ENCODE measurements around the gene MRPL48.
A peak's percentile ranks its signal among the peaks of the same experiment; 100 is the strongest.

The MRPL48 gene

DNA sequence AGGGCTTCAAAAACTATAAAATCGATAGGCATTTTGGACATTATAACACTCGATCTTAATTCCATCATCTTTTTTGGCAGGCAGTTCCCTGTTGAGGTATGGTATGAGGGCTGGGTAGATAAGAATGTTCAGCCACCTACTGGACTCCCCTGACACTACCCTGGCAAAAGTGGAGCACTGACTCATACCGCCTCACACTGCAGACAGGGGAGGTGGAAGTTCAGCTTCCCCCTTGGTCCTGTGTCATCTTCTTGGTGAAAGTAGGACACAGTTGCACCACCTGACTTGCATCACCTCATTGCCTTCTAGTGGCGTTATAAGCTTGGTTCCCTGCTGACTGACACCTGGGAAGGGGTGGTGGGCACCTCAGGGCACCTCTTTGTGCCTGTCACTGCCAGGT, 119.5 kb downstream of the MRPL48 start:
- in situ Hi-C loops (cut with HindIII; ENCODE audit: low pct_ligation_motif_present, low sequenced_read_pairs) = no loop called here
- Histone ChIP-seq H3K4me3 (ENCODE audit: low read depth, low read length) (no peak overlapping the region), H3K27me3 (replicated peaks) (no peaks in the 10 kb centered on the region), H3K27ac (no peak overlapping the region), H3K36me3 (replicated peaks) (no peaks in the 10 kb centered on the region)
- TF ChIP-seq CTCF (IDR thresholded peaks at IDR 0.05; ENCODE audit: low read depth, low read length, missing control alignments) = no peak
- DNase-seq = peak; percentile 15

- Histone ChIP-seq H3K27ac (no peak overlapping the region), H3K4me3 (ENCODE audit: low read depth, low read length) (no peak overlapping the region), H3K27me3 (replicated peaks) (no peaks in the 10 kb centered on the region), H3K36me3 (replicated peaks) (peaks cover 3% of the 10 kb centered on the region)
- no peak for TF ChIP-seq CTCF (IDR thresholded peaks at IDR 0.05; ENCODE audit: low read depth, low read length, missing control alignments)
- in situ Hi-C loops (cut with HindIII; ENCODE audit: low pct_ligation_motif_present, low sequenced_read_pairs) = no loop called here
- no peak for DNase-seq
Observed at GRCh38 chr11:73912026-73912425, 124.4 kb downstream of the MRPL48 start.

DNA sequence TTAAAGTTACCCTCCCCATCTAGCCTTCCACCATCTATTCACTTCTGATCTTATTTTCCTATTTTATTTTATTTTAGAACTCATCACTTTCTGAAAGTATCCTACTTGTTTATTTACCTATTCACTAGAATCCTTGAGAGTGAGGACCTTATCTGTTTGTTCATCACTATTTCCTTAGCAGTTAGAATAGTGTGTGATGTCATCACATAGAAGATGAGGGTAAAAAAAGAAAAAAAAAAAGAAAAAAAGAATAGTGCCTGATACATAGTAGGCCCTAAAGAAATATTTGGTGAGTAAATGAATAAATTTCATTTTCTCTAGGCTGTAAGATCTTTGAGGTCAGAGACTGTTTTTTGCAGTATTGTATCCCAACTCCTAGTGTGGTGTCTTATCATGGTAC, 125.8 kb downstream of the MRPL48 start:
- no peak for TF ChIP-seq CTCF (IDR thresholded peaks at IDR 0.05; ENCODE audit: low read depth, low read length, missing control alignments)
- DNase-seq = no peak
- Histone ChIP-seq H3K36me3 (replicated peaks) (peaks cover 11% of the 10 kb centered on the region), H3K27me3 (replicated peaks) (no peaks in the 10 kb centered on the region), H3K4me3 (ENCODE audit: low read depth, low read length) (no peak overlapping the region), H3K27ac (no peak overlapping the region)
- in situ Hi-C loops (cut with HindIII; ENCODE audit: low pct_ligation_motif_present, low sequenced_read_pairs) = no loop called here

DNA sequence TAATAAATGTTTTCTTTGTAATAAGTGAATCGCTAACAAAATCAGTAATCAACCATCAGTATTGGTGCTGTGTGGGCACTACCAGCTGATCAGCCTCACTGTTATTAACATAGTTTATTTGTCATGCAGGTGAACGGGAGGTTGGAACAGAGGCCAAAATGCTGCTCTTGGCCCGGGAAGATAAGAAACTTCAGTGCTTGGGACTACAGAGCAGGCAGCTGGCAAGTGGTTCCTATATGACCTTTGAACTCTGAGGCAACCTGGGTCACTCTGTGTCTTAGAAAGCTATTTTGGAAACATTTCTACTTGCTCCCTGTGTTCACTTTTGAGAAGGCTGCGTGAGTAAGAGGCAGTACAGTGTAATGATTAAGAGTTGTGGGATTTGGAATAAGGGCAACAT, 126.6 kb downstream of the MRPL48 start:
- no peak overlapping the region for H3K4me3 ChIP-seq (ENCODE audit: low read depth, low read length)
- no peak for TF ChIP-seq CTCF (IDR thresholded peaks at IDR 0.05; ENCODE audit: low read depth, low read length, missing control alignments)
- no peak for DNase-seq
- H3K27me3 ChIP-seq (replicated peaks) = no peaks in the 10 kb centered on the region
- in situ Hi-C loops (cut with HindIII; ENCODE audit: low pct_ligation_motif_present, low sequenced_read_pairs) = no loop called here
- peaks cover 12% of the 10 kb centered on the region for H3K36me3 ChIP-seq (replicated peaks)
- H3K27ac ChIP-seq = no peak overlapping the region

Measured in brain microvascular endothelial cell (primary cell).